ENCODE measurements around the gene FCMR.

The FCMR gene

DNA sequence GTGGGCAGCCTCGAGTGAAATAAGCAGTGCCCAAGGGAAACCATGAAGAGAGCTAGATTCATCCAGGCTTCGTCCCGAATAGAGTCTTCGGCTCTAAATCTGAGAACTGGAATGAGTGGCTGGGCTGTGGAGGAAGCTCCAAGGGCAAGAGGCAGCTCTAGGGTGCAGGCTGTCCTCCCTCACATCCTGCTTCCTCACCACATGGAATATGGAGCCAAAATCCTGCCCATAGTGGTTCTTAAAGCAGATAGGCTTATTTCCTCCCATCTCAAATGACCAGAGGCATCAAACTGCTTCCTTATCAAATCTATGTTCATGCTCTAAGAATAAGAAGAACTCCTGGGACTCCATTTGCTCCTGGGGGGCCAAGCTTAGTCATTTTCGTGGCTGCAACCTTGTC lies 22.0 kb downstream of the FCMR start:
- DNase-seq, result no peak

DNA sequence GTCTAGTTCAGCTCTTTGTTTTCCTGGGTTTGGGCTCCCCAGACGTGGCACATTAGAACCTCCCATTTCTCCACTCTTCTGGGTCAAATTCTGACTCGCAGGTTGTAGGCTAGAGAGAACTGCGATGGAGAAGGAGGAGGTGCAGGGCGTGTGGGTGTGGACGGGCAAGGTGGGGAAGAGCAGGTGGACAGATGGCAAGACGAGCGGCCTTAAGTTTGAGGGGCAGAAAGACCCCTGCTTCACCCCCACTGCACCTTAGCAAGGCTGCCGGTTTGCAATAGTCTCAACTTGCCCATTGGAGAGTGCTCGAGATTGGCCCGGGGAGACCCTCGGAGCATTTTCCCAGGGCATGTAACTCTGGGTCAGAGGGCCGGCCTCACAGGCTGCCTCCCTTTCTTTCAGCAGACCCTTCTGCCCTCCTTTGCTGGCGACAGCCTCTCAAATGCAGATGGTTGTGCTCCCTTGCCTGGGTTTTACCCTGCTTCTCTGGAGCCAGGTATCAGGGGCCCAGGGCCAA lies 22.8 kb downstream of the FCMR start:
- no peak for DNase-seq

DNA sequence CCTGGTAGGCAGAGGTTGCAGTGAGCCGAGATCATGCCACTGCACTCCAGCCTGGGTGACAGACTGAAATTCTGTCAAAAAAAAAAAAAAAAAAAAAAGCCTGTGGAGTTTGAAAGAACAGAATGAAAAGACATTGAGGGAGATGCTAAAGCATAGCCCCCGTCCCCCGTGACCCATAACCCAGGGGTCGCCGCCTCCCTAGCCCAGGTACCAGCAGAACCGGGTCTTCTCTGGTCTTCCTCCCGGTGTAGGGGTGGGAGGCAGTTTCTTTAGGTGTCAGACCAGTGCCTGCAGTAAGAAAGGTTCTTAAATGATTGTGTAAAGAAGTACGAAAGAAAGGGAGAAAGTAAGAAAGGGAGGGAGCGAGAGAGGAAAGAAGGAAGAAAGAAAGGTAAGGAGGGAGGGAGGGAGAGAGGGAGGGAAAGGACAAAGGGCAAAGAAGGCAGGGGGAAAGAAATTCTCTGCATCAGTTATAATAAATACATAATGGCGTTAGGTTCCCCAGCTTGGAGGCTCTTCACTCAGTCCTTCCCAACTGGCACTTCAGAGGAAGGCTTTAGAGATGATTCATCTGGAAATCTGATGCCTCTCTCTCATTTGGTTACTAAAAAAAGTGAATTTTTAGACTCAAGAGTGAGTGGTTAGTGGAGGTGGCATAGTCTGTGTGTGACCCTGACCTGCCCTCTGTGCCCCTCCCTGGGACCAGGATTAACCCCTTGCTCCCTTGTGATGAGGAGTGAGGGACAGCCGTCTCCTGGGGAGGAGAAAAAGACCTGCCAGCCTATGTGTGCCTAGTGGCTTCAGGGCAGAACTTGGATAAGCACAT lies 23.4 kb downstream of the FCMR start:
- no peak for DNase-seq

DNA sequence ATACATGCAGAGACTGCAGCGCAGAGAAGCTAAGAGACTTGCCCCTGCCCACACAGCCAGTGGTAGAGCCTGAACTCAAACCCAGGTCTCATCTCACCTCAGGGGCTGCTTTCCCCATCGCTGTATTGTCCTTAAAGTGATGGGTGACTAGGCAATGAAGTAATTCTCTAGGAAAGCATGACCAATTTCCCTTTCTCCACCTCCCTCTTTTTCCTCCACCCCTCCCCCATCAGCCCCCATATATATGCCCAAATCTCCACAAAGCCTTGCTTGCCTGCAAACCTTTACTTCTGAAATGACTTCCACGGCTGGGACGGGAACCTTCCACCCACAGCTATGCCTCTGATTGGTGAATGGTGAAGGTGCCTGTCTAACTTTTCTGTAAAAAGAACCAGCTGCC lies 24.6 kb downstream of the FCMR start, which contains the start of gene IL24:
Gene IL24 (plus strand): TSS at position 269 of the 400 bp plus-strand sequence. CDS start 390 bp downstream, outside the sequence.
- DNase-seq, result no peak

DNA sequence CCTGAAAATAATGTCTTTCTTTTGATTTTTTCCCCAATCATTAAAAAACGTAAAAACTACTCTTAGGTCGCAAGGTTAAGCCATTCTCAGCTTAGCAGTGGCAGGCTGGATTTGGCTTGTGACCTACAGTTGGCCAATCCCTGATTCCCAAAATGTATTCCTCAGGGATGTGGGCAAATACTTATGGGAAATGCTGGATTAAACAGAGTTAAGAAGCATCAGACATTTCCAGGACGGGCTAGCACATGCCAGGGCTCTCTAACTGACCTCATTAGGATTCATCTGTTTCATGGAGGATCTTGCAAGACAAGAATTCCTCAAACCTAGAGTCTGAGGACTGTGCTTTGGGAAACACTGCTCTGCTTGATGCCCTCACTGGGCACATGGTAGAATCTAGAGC lies 25.5 kb downstream of the FCMR start:
- peak in 1 of 14 donors; percentile 69 for DNase-seq

DNA sequence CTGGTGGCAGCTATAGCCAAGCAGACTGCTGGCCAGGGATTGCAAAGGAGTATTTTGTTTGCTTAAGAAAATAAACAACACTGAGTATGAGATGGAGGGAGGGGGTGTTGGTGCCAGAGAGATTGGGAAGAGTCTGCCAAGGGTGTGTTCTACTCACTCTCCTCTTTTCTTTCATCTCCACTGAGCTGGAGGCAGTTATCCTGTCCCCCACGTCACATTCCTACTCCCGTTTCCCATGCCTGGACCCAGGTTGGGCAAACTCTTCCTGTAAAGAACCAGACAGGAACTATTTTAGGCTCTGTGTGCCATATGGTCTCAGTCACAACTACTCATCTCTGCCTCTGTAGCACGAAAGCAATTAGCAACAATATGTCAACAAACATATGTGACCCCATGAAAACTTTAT lies 25.9 kb downstream of the FCMR start:
- DNase-seq, result peak in 1 of 14 donors; percentile 75

DNA sequence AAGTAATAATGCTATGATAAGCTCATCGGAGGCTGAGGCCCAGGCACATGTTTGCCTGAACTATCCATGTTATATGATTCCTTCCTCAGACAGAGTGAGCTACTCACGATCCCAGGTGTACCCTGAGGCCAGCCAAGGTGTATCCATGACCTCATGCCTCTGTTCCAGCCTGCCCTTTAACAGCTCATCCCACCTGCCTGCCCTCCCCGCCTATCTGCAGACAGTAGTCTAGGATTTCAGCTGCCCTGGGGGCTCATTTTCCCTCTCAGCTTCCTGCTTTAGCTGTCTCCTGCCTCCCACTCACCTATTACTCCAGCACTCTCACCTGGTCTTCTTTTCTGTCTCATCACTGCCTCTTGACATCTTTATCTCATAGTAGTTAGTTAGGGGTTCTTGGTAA lies 26.4 kb downstream of the FCMR start:
- DNase-seq, result no peak

DNA sequence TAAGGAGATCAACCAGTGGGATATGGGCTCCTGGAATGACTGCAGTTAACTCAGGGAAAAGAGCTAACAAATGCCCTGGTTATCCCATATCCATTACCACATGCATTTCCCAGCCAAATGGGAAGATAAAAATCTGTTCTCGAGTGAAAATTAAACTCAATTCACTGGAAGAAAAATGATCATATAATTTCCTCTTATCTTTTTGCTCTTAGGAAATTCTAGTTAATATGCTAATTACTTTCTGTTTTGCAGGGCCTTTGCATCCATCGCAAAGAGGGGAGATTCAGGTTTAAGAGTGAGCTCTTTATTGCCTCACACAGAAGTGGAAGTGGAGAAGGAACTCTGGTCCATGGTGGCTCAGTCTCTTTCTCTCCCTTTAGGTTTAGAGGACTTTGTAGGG lies 28.4 kb downstream of the FCMR start:
- DNase-seq, result no peak

DNA sequence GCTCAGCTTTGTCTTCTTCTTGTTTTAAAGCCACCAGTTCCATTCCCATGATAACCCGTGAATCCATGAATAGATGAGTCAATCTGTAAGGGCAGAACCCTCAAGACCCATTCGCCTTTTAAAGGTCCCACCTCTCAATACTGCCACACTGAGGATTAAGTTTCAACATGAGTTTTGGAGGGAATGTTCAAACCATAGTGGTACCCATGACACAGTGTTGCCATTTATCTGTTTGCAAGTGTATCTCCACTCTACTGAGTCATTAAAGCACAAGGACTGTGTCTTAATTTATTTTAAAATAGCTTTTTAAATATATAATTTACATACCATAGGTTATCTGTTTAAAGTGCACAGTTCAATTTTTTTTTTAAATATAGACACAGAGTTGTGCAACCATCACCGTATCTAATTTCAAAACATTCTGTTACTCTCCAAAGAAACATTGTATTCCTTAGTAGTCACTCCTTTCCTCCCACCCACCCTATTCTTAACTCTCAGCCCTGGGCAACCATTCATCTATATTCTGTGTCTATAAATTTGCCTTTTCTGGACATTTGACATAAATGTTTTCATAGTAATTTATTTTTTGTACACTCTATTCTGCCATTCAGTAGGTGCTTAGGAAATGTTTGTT lies 29.3 kb downstream of the FCMR start:
- DNase-seq, result no peak

DNA sequence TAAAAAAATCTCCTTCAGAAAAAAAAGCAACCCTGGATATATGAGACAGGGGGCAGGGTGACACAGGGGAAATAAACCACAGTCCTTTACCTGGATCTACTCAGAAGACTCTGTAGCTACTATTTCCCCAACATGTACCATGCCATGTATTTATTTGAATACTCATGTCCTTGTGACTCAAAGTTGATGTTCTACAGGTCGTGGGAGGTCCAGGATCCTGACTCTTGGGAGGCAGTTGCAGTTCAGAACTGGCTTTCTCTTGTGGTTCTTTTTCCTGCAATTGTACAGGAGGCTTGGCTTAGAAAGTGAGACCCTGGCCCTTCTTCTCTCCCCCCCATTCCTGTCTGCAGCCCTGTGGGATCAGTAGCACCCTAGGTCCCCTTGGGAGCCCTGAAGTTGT lies 30.3 kb downstream of the FCMR start:
- no peak for DNase-seq

DNA sequence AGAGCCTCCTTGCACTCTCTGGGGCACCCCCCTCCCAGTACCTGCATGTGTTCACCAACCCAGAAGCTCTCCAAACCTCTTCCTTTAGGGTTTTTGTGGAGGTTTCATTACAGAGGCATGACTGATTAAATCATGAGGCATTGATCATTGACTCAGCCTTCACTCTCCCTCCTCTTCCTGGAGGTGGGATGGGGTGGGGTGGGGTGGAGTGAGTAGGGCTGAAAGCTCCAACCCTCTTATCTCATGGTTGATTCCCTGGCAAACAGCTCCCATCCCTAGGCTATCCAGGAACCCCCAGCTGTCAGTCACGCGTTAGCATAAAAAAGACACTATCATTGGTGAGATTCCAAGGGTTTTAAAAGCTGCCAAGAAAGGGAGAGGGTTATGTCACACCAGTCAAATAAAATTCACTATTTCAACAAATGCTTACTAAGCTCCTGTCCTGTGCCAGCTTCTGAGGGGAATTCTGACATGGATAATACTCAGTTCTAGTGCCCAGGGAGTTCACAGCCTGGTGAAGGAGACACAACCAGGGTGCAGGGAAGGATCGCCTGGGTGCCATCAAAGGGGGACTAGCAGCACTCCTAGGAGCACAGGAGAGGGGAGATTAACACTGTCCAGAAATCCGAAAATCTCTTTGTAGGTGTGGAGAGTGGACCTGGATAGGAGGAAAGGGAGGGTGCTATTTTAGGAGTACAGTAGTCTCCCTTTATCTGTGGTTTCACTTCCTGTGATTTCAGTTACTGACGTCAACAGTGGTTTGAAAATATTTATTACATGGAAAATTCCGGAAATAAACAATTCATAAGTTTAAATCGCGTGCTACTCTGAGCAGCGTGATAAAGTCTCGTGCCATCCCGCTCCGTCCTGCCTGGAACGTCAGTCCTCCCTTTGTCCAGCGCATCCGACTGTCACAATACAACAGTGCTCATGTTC lies 31.3 kb downstream of the FCMR start:
- DNase-seq, result no peak

DNA sequence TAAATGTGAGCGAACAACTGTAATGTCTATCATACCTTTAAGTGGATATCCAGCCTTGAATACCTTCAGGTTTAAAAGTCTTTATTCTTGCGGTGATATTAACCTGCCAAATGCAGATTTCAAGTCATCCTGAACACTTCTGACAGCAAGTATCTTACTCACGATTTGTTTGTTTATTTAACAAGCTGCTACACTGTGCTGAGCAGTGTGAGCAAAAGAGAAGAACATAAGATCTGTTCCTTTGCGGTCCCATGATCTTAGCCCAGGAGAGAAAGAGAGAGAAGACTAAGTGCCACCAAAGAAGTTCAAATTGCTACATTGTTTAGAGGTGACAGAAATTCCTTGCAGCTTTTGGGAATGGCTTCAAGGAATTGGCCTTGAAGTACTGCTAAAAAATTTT lies 34.0 kb downstream of the FCMR start:
- DNase-seq, result no peak

DNA sequence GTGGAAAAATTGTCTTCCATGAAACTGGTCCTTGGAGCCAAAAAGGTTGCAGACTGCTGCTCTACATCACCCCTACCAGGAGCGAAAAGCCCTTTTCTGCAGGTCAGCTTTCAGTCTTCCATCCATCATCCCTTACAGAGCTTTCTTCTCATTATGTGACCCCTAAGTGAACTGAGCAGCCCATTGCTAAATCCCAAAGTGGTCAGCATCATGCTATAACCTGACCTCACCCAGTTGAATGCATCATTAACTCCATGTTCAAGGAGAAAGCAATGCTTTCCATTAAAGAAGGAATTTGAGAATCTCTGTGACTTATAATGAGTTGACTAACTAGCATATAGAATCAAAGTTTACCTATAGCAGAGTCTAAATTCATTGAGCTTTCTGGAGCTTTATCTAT lies 34.9 kb downstream of the FCMR start:
- DNase-seq, result no peak

DNA sequence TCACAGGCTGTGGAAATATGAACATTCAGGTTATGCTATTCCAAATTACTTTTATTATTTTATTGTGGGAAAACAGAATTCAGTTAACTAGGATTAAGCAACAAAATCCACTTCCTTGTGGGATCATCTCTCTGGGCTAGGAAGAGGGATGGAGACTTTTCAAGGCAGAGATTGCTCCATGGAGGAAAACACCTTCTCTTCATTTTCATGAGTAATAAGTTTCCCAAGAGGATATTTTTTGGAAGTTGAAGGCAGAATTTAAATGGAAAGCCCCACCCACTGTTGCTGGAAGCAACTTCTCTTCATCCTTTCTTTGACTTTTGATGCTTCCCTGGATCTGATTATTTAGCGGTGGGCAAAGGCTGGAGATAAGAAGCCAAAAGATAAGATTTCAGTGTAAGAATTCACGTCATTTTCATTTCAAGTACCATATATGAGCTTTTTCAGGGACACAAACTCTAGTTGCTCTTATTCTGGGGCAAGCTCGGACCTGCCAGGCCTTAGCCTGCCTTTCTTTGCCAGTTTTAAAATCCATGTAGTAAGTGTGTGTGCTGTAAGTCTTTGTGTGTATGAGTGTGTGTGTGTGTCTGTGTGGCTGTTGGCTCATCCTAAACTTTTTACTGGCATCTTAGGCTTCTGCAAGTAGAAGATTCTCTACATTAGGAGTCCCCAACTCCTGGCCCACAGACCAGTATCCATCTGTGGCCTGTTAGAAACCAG lies 36.2 kb downstream of the FCMR start:
- no peak for DNase-seq

DNA sequence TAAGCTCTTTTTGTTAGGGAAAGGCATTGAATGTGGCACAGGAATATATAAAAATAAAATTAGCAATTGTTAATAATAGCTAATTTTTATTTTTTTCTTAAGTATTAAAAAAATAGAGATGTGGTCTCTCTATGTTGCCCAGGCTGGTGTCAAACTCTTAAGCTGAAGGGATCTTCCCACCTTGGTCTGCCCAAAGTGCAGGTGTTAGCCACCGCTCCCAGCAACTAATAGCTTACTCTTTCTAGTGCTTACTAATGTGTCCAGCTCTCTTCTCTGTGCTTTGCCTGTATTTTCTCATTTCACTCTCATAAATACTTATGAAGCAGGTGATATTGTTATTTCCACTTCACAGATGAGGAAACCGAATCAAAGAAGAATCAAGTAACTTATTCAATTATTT lies 37.9 kb downstream of the FCMR start:
- DNase-seq, result no peak

DNA sequence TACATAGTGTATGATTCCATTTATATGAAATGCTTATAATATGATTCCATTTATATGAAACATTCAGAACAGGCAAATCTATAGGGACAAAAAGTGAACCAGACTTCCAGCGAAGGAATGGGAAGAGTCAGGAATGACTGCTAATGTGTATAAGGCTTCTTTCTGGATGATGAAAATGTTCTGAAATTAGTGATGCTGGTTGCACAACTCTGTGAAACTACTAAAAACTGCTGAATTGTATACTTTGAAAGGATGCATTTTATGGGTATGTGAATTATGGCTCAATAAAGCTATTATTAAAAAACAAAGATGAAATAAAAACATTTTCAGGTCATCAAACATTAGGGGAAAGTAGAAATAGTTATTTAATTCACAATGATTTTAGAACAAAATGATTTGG lies 38.6 kb downstream of the FCMR start:
- DNase-seq, result no peak

DNA sequence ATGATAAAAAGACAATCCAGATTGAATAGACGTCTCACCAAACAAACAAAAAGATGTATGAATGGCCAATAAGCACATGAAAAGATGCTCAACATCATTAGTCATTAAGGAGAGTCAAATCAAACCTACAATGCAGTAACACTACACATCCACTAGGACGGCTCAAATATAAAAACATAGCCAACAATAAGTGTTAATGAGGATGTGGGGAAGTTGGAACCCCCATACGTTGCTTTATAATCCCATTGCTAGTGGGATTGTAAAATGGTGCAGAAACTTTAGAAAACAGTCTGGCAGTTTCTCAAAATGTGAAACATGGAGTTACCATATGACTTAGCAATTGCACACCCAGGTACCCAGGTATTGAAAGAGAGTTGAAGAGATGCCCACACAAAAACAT lies 39.2 kb downstream of the FCMR start:
- DNase-seq, result no peak

DNA sequence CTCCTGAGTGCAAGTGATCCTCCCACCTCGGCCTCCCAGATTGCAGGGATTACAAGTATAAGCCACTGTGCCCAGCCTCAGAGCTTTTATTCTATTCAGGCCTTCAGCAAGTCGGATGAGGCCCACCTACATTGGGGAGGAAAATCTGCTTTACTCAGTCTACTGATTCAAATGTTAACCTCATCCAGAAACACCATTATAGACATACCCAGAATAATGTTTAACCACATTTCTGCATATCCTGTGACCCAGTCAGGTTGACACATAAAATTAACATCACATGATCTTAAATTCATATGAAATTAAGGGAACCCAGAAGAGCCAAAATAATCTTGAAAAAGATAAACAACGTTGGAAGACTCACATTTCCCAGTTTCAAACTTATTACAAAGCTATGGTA lies 41.4 kb downstream of the FCMR start:
- DNase-seq, result no peak

DNA sequence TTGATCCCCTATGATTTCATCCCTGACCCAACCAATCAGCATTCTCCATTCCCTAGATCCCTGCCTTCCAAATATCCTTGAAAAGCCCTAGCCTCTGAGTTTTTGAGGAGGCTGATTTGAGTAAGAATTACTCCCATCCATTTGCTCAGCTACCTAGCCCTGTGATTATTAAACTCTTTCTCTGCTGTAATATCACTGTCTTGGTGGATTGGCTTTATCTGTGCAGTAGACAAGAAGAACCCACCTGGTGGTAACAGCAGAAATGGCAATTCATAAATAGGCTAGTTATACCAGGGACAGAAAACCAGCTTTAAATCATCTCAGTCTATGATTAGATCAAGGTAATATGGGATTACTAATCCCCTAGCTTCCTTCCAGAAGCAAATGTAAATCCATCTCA lies 43.3 kb downstream of the FCMR start:
- DNase-seq, result no peak

DNA sequence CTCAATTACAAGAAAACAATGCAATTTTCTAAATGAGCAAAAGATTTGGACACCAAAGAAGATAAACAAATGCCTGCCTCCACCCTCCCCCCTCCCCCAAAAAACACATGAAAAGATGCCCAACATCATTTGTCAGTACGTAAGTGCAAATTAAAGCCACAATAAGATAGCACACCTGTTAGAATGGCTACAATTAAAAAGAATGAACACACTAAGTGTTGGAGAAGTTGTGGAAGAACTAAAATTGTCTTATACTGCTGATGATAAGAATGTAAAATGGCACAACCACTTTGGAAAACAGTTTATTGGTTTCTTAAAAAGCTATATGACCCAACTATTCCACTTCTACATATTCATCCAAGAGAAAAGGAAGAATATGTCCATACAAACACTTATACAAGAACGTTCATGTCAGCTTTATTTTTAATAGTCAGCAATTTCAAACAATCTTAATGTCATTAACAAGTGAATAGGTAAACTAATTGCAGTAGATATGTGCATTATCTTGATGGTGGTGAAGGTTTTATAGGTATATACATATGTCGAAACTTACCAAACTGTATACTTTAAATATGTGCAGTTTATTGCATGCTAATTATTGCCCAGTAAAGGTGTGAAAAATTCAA lies 45.9 kb downstream of the FCMR start:
- no peak for DNase-seq

DNA sequence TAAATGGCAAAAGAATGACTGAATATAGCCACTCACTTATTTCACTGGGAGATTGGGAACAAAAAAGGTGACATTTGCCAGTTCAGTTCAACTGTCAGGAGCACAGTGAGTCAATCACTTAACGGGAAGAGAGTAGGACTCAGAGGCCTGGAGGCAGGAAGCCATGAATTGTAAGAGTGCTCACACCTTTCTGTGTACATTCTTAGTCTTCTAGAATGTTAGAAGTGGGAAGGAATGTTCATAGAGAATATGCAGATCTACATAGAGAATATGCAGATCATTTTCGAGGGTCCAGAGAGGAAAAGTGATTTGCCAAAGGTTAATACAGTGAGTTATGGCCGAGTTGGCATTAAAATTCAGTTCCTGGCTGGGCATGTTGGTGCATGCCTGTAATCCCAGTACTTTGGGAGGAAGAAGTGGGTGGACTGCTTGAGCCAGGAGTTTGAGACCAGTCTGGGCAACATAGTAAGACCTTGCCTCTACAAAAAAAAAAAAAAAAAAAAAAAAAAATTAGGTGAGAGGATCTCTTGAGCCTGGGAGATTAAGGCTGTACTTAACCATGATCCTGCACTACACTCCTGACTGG lies 48.0 kb downstream of the FCMR start:
- no peak for DNase-seq

Measured in C1 segment of cervical spinal cord (tissue), 14 donors.